ENCODE results near the gene PUSL1.
A peak's percentile ranks its signal among the peaks of the same experiment; 100 is the strongest.

PUSL1 gene

GRCh38 chr1:1340791-1341548, 32.6 kb downstream of the PUSL1 start:
- DNase-seq = no peak

- DNase-seq = no peak
These were observed 33.2 kb downstream of the PUSL1 start for GRCh38 chr1:1341549-1342021.

- DNase-seq = no peak
These were observed 33.7 kb downstream of the PUSL1 start for GRCh38 chr1:1342061-1342562.

- DNase-seq = no peak
These were observed 34.3 kb downstream of the PUSL1 start for GRCh38 chr1:1342584-1343115.

- DNase-seq = no peak
These were observed 35.5 kb downstream of the PUSL1 start for GRCh38 chr1:1343811-1344421.

- no peak for DNase-seq
These were observed 36.4 kb downstream of the PUSL1 start for GRCh38 chr1:1344655-1345361.

GRCh38 chr1:1345384-1345783, 37.0 kb downstream of the PUSL1 start:
- DNase-seq = no peak

GRCh38 chr1:1345860-1346500, 37.6 kb downstream of the PUSL1 start:
- DNase-seq = no peak

GRCh38 chr1:1346501-1346890, 38.1 kb downstream of the PUSL1 start:
- no peak for DNase-seq

- DNase-seq = no peak
These were observed 38.7 kb downstream of the PUSL1 start for GRCh38 chr1:1347026-1347595.

- no peak for DNase-seq
These were observed 39.4 kb downstream of the PUSL1 start for GRCh38 chr1:1347663-1348419.

- no peak for DNase-seq
These were observed 40.2 kb downstream of the PUSL1 start for GRCh38 chr1:1348420-1349255.

GRCh38 chr1:1349256-1350012, 41.0 kb downstream of the PUSL1 start, which contains the start of gene DVL1:
Gene DVL1, minus strand, starts transcription at chr1:1349418. Its CDS starts 353 bp downstream, at chr1:1349065.
- DNase-seq = peak; percentile 52

GRCh38 chr1:1351511-1352427, 43.4 kb downstream of the PUSL1 start:
- no peak for DNase-seq

- no peak for DNase-seq
These were observed 44.5 kb downstream of the PUSL1 start for GRCh38 chr1:1352786-1353388.

GRCh38 chr1:1353389-1354151, 45.2 kb downstream of the PUSL1 start:
- DNase-seq = no peak

Measured in hematopoietic multipotent progenitor cell treated with erythropoietin and hydrocortisone succinate and interleukin-3 and kit ligand, for 8 days (in vitro differentiated cells).